HG02623 (cell line): ENCODE results near the gene RGR.
A peak's percentile ranks its signal among the peaks of the same experiment; 100 is the strongest.

Experiments
- ATAC-seq: cut with Tn5 transposase; IDR thresholded peaks from one replicate; pipeline ENCODE4 v1.9.1; 2021; ENCODE audit warnings: moderate library complexity; ENCODE audit not compliant: unreplicated experiment

Gene RGR, protein sequence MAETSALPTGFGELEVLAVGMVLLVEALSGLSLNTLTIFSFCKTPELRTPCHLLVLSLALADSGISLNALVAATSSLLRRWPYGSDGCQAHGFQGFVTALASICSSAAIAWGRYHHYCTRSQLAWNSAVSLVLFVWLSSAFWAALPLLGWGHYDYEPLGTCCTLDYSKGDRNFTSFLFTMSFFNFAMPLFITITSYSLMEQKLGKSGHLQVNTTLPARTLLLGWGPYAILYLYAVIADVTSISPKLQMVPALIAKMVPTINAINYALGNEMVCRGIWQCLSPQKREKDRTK

DNA sequence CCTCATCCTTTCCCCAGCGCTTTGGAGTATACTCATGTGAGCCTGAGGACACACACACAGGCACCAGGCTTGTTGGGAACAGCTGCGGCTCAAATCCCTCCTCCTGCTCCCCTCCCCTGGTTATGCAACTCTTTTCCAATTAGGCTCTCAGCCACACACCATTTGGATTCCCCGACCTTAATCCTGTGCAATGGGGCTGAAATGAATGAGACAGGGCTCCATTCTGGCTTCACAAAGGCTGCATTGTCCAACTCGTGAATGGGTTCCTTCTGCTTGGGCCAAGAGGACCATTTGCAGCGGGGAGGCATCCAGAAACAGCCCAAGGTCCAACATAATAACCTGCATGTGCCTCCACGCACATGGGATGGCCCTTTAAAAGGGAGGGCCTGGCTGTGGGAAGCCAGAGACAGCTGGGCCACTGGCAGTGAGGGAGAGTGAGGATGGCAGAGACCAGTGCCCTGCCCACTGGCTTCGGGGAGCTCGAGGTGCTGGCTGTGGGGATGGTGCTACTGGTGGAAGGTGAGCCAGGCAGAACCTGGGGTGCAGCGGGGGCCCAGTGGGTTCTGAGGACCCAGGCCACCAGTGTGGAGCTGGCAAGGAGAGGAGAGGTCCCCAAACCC is at the start of gene RGR:
Gene RGR (plus strand): TSS at position 403 of the 620 bp plus-strand sequence. CDS start 38 bp downstream, at position 441.
- ATAC-seq: no peak

DNA sequence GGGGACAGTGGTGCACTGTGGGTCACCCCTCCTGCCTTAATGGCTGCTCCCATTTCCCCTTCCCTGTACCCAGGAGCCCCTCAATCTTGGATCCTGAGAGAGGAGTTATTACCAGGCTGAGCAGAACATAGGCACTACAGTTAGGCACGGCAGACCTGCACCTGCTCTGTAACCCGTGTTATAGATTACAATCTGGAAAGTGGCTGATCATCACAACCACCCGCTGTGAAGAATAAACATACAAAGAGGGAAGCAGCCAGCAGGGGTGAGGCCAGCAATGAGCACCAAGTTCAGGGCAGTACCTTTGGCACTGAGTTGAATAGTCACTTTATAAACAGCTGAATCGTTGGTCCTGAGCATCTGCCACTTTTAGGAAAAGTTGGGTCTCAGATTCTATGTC is 48.8 kb upstream of the RGR start:
- no peak for ATAC-seq

DNA sequence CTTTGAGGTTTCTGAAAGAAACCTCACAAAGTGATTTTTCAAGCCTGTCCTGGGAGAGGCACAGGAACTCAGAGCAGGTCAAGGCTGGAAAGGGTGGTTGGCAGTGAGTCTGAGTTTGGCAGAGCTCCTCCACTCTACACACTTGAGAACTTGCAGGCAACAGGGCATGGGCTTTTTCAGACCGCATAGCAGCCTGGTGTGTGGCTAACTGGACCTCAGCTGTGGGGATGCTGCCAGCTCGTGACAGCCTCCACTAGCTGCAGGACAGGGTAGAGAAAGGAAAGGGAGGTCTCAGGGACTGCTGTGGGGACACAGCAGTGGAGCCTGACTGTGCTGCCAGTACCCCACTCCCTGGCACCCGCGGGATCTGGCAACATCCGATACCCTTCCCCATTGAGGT is 47.9 kb upstream of the RGR start:
- no peak for ATAC-seq

DNA sequence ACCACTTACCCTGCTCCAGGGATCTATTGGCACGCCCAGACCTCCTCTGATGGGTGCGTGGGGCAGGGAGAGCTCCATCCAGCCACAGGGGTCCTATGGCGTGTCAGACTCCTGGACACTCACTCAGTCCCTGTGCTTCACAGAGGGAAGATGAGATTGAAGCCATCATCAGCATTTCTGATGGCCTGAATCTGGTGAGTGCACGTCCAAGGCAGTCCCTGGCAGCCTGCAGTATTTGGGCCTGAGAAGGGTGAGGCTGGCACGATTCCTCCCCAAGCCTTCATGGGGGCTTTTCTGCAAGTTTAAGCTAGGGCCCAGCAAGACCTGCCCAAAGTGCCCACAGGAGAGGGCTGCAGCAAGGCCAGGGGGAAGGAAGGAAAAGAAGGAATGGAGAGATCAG is 47.2 kb upstream of the RGR start:
- ATAC-seq: no peak

DNA sequence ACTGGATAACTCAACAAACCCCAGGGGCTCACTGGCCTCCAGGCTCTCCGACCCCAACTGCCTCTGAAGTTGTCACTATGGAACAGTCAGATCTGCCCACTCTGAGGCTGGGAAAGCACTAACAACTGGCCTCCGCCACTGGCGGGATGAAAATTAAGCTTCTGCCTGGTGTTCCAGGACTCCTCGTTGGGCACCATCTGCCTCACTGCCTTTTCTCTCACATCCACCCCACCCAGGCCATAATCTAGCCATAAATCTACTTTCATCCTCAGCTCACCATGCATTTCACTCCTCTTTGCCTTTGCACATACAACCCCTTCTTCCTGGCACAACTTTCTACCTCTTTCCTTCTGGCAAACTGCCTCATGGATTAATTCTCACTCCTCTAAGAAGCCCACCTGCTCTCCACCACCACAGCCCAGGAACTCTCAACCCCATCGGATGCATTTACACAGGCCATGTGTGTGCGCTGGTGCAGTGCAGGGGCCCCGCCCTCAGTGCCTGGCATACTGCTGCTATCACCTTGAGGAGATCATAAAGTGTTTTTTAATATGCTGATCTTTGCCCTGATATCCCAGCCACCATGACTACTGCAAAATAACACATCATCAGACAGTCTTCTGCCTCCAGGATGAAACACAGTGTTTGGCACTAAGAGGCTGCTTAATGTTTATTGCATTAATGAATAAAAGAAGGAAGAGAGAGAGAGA is 46.5 kb upstream of the RGR start:
- ATAC-seq: no peak

DNA sequence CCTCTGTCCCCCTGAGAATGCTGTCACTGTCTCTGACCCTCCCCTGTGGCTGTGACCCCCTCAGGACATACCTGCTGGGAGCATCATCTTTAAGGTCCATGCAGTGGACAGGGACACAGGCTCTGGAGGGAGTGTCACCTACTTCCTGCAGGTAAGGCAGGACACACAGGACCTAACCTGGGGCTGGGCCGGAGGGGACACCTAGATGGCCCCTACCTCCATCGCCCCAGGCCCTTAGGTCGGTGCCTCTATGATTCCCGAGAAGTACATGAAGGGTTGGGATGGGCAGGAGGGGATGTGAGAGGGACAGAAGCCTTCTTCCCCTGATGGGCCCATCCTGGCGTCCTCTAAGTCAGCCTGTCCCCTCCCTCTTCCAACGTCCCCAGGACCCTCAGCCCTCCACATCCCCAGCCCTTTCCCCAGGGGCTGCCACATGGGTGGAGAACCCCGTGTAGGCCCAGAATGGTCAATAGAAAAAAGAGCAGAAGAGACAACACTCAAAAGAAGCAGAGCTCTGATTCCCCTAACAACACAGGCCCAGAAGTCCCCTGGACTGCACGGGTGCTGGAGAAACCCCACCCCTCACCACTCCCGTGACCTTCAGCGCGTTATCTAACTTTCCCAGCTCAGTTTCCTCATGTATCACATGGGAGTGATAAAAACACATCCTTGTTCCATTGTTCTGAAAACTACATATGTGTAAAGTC is 44.2 kb upstream of the RGR start:
- no peak for ATAC-seq

DNA sequence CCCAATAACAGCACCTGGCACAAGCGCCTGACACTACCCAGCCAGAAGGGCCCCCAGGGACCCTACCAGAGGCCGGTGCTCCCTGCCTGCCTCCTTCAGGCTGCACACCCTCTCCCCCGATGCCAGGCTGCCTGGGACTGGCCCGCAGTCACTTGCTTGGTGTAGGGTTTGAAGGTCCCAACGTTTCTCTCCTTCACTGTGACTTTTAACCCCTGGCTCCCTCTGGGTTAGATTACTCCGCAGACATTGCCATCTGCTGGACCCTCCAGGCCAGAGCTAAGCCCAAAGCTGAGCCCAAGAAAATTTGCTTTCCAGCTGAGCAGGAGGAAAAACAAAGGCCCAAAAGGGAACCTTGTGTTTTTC is 43.6 kb upstream of the RGR start:
- no peak for ATAC-seq

DNA sequence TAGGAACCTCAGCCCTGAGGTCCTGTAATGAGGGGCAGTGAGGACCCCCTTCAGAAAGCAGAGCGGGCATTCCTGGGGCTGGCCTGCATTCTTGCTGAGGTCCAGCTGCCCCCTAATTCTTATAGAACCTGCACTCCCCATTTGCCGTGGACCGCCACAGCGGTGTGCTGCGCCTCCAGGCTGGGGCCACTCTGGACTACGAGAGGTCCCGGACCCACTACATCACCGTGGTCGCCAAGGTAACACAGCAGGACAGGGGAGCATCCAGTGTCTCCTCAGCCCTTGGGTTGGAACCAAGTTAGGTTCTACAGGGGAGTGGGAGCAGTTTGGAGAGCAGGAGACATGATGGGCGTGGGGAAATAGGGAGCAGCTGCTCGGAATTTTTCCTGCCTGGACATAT is 43.2 kb upstream of the RGR start:
- no peak for ATAC-seq

DNA sequence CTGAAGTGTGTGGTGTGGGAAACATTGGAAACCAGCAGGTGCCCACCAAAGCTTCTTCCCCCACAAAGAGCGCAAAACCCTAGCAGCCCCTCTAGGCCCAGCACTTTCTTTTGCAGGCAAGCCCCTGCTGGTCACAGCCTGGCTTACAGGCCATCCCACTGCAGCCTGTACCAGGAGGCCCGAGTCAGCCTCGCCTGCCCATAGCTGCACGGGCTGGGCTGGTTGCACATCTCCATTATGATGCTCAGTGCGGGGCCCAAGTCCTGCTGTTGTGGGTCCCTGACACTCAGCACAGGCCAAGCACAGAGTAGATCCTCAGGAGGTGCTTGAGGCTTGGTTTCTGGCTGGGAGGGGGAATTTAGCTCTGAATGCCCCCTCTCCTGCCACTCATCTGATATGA is 42.5 kb upstream of the RGR start:
- ATAC-seq: no peak

DNA sequence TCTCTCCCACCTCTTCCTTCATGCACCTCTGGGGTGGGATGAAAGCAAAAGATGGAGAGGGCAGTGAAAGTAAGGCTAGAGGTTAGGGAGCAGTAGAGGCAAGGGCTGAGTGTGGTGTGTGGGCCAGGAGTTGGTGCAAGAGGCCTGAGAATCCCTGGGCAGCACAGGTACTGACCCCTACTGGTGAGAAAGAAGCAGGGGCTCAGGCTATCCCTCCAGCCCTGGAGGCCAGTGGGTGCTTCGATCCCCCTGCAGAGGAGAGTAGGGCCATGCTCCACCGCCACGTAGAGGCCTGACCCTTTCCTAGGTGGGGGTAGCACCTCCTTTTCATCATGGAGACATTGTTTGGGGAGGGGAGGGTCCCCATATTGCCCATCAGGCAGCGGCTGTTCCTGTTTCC is 40.7 kb upstream of the RGR start:
- ATAC-seq: no peak

DNA sequence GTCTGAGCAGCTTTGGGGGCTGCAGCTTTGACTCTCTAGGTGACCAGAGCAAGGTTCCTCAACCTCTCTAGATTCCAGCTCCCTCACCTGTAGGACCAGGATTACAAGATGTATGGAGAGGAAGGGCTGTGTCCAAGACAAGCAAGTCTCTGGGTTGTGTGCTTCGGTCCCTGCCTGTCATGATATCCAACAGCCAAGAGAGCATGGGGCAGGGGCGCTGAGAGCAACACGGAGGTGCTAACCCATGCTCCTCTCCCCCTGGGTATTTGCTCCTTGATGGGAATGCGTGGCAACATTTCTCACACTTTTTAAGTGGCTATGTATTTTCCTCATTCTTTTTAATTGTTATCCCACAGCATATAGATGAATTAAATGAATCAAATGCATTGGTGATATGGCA is 40.2 kb upstream of the RGR start:
- no peak for ATAC-seq

DNA sequence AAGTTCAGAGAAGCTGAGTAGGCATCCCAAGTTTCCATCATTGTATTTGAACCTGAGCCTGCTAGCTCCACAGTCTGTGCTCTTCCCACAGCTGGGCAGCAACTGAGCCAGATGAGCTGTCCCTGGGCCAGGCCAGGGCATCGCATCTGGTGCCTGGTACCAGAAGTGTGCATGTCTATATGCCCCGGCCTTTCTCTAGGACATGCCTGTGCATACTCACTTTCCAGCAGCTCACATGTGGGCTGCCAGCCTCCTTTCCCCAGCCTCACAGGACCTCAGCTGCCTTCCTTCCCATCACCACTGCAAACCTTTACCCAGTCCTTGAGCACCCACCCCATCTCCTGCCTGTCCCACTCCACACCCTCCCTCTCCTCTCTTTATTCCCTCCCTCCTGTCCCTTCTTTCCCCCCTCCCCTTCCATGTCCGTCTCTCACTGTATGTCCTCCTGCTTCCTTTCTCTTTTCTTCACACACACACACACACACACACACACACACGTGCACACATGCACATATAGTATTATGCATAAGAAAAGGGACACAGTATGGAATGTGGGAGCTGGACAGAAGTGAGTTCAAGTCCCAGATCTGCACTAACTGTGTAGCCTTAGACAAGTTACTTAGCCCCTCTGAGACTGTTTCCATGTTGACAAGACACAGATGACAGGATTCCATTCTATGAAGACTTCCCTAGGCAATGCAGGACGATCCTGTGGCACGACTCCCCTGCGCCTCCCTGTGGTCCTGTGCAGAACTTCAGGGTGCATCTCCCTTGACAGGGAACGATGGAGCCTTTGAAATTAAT is 39.6 kb upstream of the RGR start:
- peak; percentile 83 for ATAC-seq

DNA sequence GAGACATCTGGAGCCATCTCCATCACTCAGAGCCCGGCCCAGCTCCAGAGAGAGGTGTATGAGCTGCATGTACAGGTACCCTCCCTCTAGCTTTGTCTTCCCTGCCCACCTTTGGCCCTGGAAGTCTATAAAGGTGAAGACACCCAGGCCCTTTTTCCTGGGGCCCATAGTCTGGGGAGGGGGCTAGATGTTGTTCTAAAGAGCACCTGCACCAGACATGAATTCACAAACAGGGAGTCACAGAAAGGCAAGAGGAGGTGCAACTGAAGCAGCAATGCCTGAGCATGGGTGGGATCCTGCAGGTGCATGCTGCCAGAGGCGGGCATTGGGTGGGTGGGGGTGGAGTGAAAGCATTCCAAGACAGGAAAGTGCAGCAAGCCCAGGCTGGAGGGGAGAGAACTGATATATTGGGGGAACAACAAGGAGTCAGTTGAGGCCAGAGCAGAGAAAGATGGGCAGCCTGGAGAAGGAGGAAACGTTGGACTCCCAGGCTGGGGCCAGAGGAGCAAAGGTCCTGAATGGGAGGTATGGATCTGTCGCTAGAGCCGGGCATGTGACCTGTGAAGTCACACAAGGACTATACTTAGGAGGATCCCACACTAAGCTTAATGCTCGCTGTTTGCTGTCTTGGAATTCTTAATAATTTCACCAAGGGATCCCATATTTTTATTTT is 38.9 kb upstream of the RGR start:
- ATAC-seq: no peak

DNA sequence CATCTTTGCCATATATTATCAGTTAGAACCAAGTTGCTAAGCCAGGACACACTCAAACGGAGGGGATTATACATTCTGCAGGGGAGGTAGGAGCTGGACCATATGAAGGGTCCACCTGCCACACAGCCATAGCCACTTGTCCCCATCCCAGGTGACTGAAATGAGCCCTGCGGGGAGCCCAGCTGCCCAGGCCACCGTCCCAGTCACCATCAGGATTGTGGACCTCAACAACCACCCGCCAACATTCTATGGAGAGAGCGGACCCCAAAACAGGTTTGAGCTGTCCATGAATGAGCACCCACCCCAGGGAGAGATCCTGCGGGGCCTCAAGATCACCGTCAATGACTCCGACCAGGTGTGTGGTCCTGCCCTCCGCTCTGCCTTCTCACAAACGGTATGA is 36.8 kb upstream of the RGR start:
- no peak for ATAC-seq

DNA sequence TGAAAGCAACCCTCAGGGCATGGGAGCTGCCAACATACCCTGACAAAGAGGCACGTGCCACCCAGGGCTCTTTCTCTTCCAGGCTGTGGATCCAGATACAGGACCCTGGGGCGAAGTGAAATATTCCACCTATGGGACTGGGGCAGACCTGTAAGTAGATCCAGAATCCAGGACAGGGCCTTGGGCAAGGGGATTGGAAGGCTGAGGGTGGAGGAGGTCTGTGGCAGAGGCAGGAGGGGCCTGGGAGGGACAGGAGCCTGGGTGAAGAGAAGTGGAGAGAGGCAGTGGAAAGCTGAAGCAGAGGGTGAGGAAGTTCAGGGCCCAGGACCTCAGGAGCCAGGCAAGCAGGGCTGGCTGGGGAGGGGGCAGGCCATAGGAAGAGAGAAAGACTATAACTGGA is 33.3 kb upstream of the RGR start:
- no peak for ATAC-seq

DNA sequence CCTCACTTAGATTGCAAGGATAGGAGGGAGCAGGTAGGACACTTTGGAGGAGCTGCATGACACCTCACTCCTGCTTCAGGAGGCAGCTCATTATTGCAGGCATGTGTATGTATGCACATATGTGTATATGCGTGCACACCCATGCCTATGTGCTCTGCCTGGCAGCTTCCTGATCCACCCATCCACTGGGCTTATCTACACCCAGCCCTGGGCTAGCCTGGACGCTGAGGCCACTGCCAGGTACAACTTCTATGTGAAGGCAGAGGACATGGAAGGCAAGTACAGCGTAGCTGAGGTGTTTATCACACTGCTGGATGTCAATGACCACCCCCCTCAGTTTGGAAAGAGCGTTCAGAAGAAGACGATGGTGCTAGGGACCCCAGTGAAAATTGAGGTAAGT is 32.8 kb upstream of the RGR start:
- no peak for ATAC-seq

DNA sequence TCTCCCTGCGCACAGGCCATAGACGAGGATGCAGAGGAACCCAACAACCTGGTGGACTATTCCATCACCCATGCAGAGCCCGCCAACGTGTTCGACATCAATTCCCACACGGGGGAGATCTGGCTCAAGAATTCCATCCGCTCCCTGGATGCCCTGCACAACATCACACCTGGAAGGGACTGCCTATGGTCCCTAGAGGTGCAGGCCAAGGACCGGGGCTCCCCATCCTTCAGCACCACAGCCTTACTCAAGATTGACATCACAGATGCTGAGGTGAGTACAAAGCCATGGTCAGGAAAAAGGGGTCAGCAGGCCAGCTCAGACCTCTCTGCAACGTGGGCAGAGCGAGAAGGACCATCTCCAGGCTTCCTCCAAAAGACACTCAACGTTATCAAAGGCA is 31.8 kb upstream of the RGR start:
- no peak for ATAC-seq

DNA sequence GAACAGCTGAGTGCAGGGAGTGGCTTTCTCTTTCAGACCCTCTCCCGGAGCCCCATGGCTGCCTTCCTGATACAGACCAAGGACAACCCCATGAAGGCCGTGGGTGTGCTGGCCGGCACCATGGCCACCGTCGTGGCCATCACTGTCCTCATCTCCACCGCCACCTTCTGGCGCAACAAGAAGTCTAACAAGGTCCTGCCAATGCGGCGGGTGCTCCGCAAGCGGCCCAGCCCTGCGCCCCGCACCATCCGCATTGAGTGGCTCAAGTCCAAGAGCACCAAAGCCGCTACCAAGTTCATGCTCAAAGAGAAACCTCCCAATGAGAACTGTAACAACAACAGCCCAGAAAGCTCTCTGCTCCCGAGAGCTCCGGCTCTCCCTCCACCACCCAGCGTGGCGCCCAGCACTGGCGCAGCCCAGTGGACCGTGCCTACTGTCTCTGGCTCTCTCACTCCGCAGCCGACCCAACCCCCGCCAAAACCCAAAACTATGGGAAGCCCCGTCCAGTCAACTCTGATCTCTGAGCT is 30.7 kb upstream of the RGR start:
- peak; percentile 16 for ATAC-seq

DNA sequence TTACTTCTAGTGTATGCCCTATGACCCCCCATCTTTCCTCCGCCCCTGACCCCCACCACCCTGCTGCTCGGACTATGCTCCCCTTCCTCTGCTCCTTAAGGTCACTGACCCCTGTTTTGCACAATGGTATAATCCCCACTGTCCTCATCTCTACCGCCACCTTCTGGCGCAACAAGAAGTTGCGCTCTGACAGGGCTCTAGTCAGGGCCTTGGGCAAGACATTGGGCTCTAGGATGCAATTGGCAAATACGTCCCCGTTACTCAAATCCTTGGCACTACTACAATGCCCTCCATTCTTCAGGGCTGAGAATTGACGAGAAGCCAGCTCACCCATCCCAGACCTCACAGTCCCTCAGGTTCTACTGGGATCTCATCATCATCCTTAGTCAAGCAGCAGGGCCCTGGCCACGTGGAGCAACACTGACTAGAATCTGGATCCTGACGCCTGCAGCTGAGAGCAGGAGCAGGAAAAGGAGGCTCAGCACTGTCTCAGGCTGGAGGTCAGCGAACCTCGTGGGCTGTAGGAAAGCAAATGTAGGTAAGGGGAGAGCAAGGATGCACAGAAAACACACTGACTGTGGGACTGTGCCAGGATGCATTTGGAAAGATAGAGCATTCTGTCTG is 30.1 kb upstream of the RGR start:
- ATAC-seq: peak; percentile 86

DNA sequence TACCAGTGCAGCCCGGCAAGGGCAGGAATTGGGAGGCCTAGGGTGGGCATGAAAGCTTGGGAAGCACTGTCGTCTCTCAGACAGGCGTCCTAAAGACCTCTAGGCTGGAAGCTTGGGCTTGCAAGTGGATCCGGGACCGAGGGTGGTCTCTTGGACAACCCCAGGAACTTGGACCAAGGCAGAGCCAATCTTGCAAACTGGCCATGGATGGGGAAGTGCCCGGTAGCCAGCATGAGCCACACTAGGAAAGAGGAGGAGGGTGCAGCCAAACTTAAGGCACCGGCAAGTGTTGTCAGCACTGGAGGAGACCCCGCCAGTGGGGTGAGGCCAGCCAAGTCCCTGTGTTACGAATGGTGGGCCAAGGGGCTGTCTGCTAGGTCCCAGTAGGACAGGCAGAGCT is 28.0 kb upstream of the RGR start:
- no peak for ATAC-seq
